SKM-1 treated with dmso at 0.1 percent for 144 hours (cell line): ENCODE measurements around the gene RNF225.
A peak's percentile ranks its signal among the peaks of the same experiment; 100 is the strongest.
"Not testable (repeated sequence)": the region's sequence is repeated elsewhere in the genome, so short reads cannot be mapped to it uniquely, and the experiment has no call there.

ENCODE experiments used
- DNase-seq: peaks from one replicate; lab custom pipeline; 2025; ENCODE audit not compliant: unreplicated experiment; lab: John Stamatoyannopoulos, UW

RNF225 gene

DNA sequence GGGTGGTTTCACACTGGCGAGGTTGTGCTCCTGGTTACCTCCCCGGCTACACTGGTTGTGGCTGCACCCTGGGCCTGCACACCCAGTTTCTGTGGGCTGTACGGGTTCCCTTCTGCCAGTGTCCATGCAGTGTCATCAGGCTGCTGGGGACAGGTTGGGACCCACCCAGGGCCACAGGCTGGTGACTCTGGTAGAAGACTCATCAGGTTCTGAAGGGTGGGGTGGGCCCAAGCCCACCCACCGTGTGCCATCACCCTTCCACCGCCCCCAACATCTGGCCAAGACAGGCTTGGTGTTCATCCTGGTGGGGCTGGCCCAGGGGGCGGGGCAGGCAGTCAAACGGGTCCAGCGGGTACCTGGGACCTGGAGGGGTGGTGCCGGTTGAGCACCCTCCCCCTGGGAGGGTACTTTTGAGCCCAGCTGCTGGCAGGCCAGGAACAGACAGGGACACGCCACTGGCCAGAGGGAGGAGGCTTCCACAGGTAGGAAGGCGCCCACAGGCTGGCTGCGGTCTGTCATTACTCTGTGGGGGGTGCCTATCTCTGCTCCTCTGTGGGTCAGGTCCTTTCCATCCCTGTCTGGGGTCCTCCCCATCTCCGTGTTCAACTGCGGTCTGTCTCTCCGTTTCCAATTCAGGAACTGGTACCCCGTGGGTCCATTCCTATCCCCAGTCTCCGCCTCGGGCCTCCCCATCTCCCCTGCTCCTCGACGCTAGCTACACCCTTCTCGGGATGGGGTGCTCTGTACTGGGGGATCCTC, at the start of gene RNF225:
Gene RNF225 (plus strand): TSS at position 437 of the 759 bp plus-strand sequence. CDS start 434 bp downstream, outside the sequence.
- DNase-seq = no peak

DNA sequence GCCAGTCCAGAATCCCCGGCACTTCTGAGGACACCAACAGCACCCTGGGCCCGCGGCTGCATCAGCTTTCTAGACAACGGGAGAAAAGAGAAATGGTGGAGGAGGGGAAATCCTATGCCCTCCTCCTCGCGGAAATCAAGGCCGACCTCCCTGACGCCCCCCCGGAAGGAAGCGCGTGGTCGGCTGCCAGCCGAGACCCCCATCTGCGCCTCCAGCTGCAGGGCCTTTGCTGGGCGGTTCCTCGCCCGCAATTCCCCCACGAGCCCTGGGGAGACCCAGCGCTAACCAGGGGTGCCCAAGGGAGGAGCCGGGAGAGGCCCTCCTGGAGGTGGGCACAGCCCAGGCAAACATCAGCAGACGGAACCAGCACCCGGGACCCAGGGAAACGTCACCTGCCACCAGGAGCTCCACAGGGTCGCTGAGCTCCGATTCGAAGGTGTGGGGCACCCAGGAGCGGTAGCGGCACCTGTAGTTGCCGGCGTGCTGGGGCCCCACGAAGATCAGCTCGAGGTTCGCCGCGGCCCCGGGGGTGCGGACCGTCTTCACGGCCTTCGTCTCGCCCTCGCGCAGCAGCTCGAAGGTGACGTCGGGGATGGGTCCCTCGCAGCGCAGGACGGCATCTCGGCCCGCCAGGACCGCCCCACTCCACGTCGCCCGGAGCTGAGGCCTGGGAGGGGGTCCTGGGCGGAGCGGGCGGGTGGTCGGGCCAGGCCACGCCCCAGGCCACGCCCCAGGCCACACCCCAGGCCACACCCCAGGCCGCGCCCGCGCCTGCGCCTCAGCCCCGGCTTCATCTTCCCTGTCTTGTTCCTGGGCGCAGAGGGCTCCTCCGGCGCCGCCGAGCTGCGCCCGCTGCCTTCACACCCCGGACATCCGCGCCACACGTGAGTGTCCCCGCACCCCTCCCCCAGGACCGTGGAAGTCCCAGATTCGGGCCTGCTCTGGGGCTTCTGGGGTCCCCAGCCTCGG, 48.2 kb upstream of the RNF225 start:
- peak; percentile 27 for DNase-seq

DNA sequence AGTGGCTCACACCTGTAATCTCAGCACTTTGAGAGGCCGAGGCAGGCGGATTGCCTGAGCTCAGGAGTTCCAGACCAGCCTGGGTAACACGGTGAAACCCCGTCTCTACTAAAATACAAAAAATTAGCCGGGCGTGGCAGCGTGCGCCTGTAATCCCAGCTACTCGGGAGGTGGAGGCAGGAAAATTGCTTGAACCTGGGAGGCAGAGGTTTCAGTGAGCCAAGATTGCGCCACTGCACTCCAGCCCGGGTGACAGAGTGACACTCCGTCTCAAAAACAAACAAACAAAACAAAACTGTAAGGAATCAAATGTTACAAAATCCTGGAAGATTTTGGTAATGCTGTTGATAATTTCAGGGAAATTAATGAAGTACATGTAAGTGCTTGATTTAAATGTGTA, 47.4 kb upstream of the RNF225 start:
- DNase-seq = not testable (repeated sequence)

DNA sequence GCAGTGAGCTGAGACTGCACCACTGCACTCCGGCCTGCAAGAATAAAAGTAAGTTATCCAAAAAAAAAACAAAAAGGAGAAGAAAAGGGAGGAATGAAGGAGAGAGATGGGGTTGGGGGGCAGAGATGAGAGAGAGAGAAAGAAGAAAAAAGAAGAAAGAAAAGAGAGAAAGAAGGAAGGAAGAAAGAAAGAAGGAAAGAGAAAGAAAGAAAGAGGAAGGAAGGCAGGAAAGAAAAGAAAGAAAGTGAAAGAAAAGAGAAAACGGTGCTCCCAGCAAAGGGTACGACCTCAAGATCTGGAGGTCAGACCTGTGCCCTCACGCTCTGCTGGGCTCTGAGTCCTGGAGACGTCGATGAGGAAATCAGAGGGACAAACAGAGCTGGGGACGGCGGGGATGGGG, 45.9 kb upstream of the RNF225 start:
- DNase-seq = no peak

DNA sequence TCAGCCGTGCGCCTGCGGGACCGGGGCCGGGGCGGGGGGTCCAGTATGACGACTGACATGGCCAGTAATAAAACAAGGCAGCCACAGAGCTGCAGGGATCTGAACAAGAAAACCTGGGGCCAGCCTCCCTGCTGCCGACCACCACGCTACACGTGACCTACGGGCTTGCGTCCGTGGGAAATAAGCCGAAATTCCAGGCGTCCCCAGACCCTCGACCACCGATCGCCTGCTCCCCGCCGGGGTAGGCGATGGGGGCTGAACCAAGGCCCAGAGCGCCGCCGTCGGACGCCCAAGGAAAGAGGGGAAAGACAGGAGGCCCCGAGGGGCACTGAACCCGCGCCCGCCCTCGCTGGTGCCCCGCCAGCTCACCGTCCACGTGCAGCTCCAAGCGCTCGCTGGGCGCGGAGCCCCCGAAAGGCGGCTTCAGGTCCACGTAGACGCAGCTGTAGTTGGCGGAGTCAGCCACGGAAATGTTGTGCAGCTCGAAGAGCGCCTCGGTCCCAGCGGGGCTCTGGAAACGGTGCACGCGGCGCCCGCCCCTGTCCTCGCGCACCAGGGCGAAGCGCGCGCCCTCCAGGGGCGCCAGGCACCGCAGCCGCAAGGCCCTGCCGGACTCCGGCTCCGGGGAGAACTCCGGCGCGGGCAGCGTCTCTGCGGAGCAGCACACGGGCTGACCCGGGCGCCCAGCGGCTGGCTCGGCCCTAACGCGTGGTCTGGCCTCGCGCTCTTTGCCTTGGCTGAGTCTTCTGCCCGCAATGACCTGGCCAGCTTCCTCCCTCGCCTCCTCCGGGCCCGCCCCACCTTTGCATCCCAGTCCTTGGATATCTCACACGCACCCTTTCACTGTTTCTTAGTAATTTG, 45.2 kb upstream of the RNF225 start:
- DNase-seq = no peak

DNA sequence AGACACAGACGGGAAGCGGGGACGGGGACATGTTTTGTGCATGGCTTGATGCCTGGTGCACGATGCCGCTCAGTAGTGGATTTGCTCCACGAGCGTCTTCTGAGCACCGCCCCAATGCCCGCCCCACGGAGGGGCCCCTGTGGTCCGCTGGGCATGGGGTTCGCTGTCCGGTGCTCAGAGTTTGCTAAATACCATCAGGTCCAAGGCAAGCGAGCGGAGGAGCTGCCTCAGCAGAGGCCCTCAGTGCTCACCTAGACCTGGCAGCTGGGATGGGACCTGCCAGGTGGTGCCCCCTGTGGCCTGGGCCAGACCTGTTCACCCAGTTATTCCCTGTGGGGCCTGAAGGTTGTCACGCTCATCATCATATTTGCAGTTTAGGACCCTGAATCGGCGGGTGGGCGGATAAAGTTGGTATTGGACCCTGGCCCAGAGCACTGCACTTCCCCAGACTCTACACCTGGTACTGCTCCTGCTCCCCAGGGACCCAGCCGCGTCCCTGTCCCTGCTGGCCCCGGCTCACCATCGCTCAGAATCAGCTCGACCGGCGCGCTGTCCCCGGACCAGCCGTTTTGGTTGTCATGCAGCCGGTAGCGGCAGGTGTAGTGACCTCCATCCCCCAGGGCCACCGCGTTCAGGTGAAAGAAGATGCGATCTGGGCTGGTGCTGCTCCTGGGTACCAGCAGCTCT, 44.4 kb upstream of the RNF225 start:
- no peak for DNase-seq

DNA sequence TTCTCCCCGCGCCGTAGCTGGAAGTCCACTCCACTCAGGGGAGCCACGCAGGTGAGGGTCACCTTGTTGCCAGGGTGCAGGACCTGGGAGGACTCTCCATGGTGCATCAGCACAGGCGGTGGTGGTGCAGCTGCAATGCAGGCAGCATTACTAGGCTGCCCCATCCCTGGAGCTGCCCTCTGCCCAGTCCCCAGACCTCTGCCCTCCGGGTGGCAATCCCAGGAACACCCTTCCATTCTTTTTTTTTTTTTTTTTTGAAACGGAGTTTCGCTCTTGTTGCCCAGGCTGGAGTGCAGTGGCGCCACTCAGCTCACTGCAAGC, 43.9 kb upstream of the RNF225 start:
- no peak for DNase-seq

DNA sequence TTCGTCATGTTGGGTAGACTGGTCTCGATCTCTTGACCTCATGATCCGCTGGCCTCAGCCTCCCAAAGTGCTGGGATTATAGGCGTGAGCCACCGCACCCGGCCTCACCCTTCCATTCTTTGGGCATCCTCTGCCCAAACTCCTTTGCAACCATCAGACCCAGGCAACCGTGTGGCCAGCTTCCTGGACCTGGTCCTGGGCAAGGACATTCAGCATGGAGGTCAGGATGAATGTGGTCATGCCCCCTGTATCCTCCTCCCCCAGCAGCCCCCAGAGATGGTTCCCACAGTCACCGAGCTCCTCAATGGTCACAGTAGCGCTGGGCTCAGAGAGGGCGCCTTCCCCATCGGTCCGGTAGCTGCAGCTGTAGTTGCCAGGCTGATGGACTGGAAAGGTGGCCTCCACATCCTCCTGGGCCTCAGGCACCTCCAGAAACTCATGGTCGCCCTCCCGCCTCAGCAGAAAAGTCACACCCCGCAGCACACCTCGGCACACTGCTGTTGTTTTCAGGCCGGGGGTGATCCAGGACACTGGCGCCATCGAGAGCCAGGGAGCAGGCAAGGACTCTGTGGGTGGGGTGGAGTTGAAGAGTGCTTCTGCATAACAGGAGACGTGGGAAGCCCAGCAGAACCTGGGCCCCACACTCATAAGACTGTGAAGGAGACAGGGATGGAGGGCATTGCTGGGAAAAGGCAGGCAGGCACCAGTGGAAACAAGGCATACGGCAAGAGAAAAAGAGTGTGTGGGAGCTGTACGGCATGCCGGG, 43.3 kb upstream of the RNF225 start:
- no peak for DNase-seq

DNA sequence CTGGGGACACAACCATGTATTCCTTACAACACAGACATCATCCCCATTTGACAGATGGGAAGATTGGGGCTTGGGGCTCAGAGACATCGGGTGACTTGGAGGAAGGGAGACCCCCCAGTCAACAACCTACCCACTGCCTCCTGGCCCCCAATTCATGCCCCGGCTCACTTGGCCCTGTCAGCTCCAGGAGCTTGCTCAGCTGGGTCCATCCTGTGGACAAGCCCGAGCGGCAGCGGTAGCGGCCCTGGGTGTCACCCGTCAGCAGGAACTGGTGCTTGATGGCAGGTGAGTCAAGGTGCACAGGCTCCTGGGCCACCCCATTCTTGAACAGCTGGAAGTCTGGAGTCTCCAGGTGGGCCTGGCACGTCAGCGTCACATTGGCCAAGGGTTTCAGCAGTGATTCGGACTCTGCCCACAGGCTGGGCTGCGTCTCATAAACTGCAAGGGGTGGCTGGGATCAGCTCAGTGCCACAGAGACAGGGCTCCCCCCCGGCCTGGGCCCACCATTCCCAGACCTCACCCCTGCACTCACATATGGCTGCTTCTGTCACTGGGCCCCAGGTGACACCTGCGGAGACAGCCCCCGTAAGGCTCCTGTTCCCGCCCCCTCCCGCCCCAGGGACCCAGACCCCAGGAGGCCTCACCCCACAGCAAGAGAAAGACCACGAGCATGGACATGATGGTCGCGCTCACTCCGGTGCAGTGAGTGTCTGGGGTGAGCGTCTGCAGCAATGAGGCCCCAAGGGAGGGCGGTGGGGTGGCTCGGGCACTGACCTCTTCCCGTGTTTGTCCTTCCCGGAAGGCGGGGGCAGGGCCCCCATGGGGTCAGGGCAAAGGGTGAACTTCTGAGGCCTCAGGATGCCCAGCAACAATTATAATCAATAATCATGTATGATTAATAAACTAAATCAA, 42.4 kb upstream of the RNF225 start, which contains the start of gene A1BG:
Gene A1BG (minus strand): TSS at position 733 of the 912 bp plus-strand sequence. CDS start 55 bp downstream, at position 678.
- no peak for DNase-seq

DNA sequence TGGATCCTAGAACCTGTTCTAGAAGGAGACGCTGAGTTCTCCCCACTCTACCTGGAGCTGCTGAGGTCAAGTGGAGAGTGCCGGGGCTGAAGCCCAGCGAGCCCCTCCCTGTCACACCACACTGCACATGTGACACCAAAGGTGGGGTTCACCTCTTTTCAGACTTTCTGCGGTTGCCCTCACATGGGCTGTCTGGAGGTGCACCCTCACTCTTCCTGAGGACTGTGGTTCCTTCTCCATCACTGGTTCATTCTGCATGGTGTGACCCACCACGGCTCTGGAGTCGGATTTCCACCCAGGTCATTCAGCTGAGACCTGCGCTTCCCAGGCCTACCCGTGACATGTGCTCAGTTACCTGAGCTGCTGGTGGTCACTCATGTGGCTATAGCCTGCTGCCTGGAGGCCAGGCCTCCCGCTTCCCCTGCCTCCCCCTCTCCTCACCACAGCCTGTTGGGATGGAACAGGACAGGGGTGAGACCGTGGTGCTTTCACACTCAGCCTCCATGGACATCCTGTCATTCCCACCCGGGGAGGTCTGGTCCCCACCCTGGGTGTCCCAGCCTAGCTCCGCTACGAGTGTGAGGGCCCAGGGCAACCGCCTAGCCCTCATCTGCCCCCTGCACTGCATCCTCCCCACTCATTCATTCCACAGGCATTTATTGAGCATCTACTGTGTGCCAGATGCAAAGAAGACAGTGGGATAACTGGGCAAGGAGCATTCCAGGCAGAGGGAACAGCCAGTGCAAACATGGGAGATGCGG, 41.6 kb upstream of the RNF225 start:
- DNase-seq = no peak

DNA sequence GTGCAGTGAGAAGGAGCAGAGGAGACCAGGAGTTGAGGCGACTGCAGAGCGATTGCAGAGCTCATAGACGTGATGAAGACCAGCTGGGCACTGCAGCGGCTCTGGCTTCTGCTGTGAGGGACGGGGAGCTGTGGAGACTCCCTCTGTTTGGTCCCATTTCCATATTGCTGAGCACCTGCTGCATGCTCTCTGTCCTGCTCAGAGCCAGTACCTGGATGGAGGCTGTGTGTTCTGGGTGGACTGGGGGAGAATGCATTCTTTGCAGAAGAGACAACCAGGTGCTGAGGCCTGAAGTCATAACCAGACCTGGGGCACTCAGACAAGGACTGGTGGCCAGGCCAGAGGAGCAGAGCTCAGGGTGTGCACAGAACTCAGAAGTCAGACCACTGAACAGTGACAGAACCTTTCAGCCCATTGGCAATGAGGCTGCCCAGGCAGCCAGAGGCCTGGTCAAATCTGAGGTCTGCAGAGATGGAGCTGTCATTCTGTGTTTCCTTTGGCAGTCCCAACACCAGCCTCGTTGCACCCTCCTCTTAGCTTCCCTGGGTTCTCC, 40.9 kb upstream of the RNF225 start:
- no peak for DNase-seq

DNA sequence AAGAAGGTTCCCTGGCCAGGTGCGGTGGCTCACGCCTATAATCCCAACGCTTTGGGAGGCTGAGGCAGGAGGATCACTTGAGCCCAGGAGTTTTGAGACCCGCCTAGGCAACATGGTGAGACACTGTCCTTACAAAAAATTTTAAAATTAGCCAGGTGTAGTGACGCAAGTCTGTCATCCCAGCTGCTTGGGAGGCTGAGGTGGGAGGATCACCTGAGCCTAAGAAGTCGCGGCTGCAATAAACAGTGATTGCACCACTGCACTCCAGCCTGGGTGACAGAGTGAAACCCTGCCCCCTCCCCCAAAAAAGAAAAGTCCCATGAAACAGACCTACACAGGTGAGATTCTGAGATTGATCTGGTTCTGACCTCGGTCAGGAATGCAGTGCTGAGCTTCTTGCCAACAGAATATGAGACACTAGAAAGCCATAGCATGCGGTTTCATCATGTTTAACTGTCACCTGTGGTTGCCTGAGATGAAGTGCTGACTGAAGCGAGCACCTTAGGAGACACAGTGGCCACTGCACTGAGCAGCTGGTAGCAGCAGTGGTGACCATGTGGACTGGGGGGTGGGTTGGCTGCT, 40.1 kb upstream of the RNF225 start:
- DNase-seq = no peak

DNA sequence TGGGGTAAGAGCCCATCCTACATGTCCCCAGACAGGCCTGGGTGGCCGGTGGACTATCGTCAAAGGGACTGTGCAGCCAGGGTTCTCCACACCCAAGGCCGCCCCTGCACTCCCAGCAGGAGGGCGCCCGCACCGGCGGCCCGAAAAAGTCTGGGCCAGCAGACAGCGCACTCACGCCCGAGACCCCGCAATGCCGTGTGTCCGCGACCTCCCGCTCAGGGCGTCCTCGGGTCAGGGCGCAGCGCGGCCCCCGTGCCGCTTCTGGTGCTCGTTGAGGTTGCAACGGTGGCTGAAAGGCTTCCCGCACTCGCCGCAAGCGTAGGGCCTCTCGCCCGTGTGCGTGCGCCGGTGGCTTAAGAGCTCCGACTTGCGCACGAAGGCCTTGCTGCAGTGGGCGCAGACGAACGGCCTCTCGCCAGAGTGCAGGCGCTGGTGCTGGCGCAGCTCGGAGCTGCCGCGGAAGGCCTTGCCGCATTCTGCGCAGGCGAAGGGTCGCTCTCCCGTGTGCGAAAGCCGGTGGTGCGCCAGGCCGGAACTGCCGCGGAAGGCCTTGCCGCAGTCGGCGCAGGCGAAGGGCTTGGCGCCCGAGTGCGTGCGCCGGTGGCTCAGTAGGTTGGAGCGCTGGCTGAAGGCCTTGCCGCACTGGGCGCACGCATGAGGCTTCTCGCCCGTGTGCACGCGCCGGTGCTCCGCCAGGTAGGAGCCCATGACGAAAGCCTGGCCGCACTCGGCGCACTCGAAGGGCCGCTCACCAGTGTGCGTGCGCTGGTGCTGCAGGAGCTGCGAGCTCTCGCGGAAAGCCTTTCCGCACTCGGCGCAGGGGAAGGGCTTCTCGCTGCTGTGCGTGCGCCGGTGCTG, 39.3 kb upstream of the RNF225 start:
- DNase-seq = no peak

DNA sequence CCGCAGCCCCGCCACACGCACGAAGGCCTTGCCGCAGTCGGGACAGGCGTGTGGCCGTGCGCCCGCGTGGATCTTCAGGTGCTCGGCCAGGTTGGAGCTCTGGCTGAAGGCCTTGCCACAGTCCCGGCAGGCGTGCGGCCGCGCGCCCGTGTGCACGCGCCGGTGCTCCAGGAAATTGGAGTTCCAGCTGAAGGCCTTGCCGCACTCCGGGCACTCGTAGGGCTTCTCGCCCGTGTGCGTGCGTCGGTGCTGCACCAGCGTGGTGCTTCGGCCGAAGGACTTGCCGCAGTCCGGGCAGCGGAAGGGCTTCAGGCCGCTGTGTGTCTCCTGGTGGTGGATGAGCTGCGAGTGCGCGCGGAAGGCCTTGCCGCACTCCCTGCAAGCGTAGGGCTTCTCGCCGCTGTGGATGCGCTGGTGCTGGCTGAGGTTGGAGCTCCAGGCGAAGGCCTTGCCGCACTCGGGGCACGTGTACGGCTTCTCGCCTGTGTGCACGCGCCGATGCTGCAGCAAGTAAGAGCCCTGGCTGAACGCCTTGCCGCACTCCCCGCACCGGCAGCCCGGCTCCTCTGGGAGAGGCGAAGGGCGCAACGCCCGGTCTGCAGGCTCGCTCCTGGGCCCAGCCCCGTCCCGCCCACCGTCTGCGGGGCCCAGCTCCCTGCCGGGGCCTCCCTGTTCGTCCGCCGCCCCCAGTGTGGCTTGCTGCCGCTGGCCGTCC, 38.5 kb upstream of the RNF225 start:
- no peak for DNase-seq

DNA sequence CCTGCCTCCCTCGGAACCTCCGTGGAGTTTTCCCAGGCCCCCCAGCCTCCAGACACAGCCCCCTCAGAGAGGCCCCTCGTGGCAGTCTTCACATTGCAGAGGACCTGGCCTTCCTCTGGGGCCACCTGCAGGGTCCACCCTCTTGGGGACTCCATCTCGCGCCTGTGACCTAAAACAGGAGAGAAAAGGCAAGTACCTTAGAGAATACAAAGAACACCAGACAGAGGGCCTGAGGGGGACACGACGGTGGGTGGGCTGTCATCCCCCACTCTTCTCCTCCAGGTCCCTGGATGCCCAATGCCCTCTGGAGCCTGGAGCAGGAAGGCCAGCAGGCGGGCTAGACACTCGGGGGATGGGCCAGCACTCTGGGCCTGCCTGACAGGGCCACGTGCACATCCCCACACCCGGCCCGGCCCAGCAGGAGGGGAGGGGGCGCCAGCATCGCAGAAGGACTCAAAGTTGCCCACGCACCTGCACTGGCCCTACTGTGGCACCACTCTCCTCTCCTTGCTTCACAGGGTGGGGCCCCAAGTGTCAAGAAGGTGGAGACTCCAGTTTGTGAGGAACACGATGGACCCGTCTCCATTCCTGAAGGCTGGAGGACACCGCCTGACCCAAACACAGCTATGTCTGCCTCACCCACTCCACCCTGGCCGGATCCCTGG, 37.8 kb upstream of the RNF225 start:
- DNase-seq = no peak
